Fibroblast of skin of left biceps (primary cell): Measurements from ENCODE around the gene NKAIN4.

Source experiments
- DNase-seq, 2 experiments: peaks; one replicate each; pipeline ENCODE4 v3.0.0-alpha.2; 2013; ENCODE audit warnings: low read depth in 2 of 2

Gene NKAIN4

DNA sequence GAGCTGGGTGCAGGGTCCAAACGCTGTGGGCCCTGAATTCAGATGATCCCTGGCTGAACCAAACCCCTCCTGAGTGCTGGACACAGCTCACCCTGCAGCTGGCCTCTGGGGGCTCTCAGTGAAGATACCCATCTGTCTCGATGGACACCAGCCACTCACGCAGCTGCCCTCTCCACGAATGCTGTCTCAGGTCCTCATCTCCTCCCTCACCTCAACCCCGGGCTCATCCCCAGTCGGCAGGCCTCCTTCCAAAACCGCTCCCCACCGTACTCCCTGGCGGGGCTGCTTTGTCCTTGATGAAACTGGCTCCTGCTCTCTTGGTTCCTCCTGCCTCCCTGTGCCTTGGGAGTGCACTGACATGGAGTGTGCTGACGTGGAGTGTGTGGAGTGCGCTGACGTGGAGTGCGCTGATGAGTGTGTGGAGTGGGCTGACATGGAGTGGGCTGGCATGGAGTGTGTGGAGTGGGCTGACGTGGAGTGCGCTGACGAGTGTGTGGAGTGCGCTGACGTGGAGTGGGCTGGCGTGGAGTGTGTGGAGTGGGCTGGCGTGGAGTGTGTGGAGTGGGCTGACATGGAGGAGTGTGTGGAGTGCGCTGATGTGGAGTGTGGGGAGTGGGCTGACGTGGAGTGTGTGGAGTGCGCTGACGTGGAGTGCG, 34.3 kb downstream of the NKAIN4 start:
- no peak for DNase-seq

DNA sequence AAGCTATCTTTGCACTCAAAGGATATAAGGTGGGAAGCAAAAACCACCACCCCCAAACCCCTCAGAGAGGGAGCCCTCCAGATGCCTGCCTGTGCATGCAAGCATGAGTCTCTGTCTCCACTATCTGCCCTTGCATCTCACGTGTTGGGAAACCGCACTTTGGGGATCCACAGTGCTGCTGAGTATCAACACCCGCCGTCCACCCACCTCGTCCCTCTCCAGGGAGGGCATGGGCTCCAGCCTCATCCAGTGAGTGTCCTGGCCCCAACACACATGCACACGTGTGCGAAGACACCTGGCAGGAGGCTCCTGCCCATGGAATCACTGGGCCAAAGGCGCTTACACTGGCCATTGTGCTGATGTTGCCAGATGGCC, 34.8 kb downstream of the NKAIN4 start:
- no peak for DNase-seq

DNA sequence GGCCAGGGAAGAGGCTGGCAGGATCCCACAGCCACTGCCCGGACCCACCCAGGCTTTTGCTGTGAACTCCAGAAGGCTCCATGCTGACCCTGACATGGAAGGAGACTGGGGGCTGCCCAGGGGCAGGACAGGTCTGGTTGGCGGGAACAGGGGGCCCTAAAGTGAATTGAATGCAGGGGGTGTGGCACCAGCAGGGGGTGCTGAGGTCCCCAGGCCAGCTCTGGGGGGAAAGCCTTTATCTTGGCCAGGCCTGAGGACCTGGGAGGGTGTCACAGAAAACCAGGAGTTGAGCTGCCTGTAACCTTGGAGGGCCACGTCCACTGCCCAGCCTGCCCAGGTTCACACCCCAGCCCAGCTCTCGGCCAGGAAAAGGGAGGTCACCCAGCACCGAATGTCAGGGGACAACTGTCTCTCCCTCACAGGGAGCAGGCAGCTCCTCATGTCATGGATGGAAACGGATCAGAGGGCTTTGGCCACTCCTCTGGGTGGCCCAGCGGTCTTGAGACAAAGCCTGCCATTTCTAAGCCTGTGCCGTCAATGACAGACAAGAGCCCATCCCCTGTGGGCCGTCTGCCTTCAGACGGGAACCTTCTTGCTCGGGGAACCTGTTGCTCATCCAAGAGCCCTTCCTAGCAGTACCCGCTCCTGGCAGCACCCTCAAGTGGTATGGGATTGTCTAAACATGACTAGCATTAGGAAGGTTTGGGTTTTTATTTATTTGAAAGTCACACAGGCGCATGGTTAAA, 35.4 kb downstream of the NKAIN4 start:
- no peak for DNase-seq

DNA sequence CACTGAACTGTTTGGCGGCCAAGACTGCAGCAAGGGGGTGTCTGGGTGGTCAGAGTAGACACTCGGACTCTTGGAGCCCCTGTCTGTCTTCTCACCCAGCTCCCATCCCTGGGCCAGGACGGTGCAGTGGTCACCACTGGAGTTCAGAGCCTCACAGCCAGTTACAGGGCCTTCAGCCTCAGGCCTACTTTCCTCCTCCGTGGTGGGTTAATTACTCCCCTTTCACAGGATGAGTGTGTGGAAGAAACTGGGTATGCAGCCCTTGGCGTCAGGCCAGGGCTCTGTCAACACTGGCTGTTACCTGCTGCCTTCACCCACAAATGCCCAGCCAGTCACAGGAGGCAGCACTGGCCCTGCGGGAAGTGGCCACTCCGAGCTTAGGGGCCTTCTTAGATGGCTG, 36.6 kb downstream of the NKAIN4 start:
- no peak for DNase-seq

DNA sequence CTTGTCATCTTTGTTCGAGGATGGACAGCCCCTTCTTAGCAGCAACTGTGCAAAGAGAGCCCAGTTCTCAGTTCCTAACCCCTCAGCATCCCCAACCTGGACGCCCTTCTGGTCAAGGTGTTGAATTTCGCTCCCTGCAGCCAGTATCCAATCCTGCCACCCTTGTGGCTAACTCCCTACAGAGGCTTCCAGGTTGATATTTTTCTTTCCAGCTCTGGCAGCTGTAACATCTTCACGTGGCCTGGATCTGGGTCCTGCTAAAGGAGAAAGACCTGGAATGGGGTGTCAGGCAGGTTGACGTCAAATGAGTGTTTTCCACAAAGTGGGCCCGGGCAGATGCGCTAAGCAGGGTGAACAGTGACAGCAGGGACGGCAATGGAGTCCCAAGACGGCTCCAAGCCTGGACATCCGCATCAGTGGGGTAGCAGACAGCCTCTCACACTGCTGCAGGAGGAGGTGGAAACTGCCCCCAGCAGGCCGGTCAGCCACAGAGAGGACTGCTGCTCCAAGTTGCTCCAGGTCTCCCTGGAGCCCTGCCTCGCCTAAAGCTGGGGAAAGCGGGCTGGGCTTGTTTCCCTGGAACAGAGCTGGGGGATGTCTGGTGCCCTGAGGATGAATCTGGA, 37.3 kb downstream of the NKAIN4 start:
- DNase-seq: no peak

DNA sequence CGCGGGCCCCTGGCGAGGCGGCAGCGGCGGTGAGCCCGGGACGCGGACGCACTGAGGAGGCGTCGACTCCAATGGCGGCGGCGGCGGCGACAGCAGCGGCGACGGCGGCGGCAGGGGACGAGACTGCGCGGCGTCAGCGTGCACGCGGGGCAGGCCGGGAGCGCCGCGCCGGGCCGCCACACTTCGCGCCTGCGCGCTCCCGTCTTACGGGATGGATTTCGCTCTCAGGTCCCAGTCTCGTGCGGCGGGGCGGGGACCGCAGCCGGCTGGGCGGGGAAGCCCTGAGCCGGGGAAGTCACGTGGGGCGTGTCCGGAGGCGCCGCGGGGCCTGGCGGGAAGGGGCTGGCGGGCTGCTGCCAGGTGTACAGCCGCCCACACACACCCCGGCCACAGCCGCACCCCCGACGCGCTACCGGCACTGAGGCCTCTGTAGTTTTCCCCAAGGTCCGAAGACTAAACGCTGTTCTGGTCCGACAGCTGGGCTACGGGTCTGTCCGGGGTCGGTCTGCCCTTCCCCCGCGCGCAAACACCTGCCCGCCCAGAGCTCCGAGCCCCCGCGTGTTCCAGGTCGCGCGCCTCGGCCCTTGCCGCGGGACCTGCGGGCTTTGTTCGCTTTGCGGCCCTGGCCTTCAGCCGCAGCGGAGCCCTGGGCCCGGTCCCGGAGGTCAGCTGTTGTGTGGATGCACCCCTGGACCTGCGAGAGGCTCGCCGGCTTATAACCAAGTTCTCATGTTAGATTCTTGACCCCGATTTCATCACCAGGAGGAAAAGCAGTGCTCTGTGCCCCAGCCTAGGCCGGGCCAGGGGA, 38.0 kb downstream of the NKAIN4 start, which contains the start of gene YTHDF1:
Gene YTHDF1 (minus strand): TSS at position 91 of the 808 bp plus-strand sequence. CDS start 239 bp downstream, outside the sequence.
- DNase-seq: peak; percentile 73 to 79

DNA sequence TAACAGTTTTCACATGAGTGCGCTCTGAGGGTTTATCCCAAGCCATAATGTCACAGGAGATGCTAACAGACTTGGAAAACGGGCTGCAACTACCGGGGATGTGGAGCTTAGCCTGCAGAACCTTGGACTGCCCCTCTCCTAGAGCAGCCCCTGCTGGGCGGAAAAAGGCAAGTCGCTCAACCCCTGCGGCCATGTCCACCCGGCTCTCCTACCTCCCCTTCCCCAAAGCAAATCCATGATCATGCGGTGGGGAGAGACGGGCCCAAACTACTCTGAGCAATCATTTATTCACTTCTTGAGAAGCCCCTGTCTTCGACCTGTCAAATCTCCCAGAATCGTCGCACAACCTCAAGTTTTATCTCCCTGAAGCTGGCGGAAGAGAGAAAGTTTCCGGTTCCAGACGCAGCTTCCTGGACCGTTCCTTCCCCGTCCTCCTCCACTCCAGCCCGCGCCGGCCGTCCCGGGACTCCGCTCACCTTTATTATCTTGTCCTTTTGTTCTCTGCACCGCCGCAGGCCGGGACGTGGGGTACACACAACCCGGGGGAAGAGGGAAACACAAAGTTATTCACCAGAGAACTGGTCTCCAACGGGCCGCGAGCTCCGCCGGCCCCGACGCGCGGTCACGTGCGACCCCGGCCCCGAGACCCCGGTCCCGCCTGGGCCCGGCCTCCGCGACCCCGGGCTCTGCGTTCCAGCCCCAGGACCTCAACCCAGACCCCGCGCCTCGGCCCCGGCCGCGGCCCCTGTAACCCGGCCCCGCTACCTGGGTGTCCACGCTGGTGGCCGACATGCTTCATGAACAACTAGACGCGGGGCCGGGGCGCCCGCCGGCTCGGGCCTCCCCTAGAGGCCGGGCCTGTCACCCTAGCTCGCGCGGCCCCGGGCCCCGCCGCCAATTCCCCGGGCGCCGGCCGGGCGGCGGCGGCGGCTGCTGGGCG, 38.9 kb downstream of the NKAIN4 start:
- DNase-seq: no peak

DNA sequence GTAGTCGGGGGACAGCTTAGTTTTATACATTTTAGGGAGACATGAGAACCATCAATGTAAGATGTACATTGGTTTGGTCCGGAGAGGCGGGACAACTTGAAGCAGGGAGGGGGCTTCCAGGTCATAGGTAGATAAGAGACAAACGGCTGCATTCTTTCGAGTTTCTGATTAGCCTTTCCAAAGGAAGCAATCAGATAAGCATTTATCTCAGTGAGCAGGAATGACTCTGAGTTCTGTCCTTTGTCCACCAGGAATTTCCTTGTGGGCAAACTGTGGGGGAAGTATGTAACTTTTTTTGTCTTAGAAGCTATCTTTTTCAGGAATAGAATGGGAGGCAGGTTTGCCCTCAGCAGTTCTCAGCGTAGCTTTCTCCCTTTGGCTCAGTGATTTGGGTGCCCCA, 39.7 kb downstream of the NKAIN4 start:
- DNase-seq: no peak

DNA sequence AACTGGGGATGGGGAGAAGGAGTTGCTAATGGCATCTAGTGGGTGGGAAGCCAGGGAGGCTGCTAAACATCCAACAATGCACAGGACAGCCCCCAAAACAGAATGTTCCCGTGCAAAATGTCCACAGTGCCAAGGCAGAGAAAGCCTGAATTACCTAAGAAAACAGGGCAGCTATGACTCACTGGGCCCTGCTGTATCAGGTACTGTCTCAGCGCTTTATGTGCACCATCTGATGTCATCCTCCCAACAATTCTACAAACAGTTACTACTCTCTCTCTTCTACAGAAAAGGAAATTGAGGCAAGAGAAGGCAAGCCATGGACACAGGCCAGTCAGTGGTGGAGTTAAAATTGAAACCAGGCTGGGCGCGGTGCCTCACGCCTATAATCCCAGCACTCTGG, 41.5 kb downstream of the NKAIN4 start:
- no peak for DNase-seq

DNA sequence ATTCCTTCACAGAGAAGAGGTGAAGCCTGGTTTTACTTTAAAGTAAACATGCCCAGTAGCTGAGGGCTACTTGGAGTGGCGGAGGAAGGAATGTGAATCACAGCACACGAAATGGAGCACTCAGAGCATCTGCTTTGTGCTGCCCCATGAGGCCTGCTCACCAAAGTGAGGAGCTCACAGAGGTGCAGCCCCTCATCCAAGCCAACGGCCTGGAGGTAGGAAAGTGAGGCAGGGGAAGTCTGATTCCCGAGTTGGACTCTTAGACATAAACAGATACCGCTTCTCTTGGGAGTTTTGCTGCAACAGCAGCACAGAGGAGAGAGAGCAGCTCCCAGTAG, 41.9 kb downstream of the NKAIN4 start:
- DNase-seq: no peak

DNA sequence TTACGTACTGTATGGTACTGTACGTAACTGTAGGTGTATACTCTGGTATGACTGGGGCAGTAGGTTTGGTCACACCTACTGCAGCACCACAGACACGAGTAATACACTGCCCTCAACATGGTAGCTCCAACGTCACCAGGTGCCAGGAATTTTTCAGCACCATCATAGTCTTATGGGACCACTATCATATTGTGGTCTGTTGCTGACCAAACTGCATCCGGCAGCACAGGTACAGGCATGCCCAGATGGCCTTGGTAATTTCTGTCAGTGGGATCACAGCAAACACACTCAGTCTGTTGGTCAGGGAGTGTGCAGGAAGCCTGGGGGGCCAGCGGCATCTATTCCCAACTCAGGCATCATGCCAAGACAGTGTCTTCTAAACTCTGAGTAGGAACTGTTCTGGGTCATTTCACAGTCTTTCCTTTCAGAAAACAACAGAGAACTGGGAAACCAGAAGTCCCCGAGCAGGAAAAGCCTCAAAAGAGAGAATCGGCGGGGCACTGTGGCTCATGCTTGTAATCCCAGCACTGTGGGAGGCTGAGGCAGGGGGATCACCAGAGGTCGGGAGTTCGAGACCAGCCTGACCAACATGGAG, 44.2 kb downstream of the NKAIN4 start:
- no peak for DNase-seq

DNA sequence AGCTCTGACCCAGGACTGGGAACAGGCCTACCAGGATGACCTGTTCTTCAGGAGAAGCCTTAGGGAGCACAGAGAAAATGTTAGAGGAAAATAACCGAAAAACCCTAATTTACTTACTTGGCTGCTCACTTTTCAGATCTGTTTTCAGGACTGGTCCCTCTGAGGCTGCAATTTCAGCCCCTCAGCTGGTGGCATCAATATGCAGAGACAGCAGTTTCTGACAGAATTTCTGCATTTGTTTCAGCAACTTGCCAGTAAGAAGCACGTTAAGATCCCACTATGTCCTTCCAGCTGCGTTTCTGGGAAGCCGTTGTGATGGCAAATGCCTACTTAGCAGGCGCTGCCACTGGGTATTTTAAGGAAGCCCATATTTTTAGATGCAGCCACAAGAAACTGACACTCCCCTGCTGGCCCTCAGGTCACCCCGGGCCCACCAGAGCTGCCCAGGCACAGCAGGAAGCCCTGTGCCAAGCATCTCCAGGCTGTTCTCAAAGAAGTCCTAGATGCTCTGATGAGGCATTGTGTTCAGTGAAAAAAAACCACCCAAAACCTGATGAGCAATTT, 45.8 kb downstream of the NKAIN4 start:
- DNase-seq: no peak

DNA sequence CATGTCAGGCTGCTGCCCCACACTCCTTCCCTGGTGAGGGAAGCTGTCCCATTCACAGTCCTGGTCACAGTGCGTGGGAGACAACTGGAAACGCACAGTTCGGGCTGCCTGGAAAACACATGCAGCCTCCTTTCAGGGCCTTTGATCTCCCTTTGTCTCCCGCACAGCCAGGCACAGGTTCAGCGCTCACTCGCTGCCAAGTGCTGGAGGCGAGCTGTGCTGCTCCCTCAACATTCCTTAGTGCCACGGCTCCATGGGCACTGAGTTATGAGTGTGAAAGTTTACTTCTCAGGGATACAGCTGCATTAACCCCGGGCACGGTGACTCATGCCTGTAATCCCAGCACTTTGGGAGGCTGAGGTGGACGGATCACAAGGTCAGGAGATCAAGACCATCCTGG, 47.4 kb downstream of the NKAIN4 start:
- DNase-seq: no peak

DNA sequence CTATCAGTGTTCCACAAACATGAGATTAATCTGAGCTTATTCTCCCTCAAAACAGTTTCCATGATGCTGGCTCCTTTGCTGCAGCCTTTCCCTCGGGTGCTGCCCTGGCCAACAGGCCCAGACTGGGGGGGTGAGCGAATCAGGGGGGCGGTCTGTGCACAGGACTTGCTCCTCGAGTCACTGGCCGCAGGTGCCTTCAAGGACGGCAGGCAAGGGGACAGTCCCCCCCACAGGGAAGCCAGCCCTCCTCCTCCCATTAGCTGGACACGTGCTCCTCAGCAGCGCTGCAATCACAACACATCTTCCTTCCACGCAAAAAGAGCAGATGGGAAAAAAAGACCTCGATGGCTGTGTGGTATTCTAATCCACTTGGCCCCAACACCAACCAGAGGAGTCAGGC, 48.4 kb downstream of the NKAIN4 start:
- no peak for DNase-seq

DNA sequence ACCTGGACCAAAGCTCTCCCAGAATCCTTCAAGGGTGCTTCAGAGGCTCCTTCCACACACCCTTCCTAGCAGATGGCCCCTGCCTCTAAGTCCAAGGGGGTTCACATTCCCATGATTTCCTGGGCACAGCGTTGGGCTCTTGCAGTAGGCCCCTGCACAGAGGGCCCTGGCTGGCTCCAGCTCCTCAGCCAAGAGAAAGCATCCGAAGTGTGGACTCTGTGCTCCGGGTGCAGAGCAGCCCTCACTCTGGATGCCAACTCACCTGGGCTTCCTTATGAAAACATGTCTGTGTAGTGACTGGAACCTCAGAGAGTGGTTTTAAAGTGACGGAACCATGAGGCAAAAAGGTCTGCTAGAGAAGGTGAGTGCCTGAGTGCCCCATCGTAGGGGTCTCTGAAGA, 49.9 kb downstream of the NKAIN4 start:
- no peak for DNase-seq

DNA sequence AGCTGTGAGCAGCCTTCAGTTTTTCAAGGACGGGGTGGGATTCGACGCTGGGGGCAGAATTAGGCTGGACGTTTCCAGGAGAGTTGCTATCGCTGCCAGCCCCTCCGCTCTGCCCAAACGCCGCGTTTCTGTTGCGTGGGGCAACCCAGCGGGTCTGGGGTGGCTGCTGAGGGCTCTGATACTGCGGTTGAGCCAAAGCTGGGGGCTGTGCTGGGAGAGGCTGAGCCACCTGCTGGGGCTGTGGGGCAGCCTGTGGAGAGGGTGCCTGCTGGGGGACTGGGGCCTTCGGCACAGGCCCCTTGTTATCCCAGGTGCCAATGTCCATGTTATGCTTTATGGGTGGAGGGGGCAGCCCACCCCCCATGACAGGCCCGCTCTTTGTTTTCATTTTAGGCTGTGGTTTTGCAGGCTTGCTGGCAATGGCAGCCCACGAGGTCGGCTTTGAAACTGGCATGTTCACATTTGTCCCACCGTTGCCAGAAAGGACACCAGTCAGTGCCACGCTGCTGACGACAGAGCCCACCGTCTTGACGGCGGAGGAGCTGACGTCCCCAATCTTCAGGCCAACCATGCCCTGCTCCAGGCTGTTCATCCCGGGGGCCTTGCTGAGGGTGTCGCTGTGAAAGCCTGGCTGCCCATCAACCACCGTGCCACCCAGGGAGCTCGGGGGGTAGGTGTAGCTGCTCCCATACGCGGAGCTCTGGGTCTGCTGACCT, 51.3 kb downstream of the NKAIN4 start:
- no peak for DNase-seq

DNA sequence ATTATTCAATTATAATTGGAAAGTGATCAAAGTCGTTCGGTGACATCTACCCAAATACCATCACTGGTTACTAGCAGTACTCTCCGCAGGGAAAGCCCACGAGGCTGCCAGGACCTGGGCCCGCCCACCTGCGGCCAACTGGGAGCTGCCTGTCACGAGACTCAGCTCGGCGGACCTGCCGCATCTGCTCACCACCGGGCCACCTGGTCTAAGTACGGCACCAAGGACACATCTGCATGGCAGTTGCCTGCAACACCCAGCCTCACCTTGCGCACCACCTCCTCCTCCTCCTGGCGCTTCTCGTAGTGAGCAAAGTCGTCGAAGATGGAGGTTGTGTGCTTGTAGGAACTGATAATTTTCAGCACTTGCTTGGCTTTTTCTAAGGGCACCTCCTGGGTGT, 52.2 kb downstream of the NKAIN4 start:
- no peak for DNase-seq

DNA sequence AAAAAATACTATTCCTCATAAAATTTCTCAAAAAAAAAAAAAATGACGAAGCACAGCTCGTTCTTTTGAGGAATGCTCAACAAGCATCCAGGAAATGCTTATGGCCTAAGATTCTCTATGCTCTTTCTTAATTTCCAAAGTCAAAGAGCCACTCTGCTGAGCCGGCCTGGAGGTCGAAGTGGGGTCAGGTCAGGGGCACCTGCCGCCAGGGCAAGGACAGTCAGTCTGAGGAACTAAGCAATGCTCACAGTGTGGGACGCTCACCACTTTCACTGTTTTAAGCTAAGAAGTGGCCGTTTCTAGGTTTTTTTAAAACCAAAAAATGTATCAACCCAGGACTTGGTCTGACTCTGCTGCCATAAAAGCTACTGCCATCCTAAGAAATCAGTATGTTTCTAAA, 55.7 kb downstream of the NKAIN4 start:
- DNase-seq: no peak

DNA sequence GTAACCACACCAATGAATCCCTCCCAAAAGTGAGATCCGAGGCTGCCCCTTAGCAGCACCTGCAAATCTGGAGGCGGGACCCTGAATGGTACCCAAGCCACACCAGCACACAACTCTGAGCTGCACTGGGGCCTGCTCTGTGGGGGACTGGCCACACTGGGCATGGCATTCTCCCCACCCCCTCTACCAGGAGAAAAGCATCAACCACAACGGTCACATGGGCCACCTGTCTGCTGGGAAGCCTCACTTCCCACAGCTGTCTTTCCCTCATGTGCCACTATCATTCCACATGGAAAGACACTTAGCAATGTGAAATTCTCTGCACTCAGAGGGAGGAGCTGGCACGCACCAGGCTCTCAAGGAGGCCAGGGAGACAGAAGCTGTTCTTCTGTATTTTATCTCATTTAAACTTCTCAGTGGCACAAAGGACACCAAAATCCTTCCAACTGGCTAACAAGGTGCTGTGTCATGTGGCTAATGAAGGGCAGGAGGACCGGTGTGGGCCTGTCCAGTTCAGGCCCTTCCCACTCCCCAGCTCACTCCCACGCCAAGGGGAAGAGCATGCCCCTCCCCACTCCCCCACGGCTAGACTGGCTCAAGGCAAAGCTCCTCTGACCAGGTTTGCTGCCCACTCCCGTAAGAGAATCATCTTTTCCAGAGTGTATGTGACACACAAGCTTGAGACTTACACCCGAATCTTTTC, 57.3 kb downstream of the NKAIN4 start:
- DNase-seq: no peak
